ENCODE results near the gene ASB6. TPM values are rescaled to one million over a fixed set of nuclear protein-coding genes. Genes with fewer than 3 reads are reported as not detected.

ASB6 gene
- total RNA-seq, 5 donors from 2014 or later (not counting 1 experiment from before 2014, with no cell fraction given), result 28.3 to 35.2 (median 30.8) TPM

GRCh38 chr9:129647635-129648034 is 5.7 kb upstream of the ASB6 start:
- H3K4me3 Mint-ChIP-seq, result no peak overlapping the region
- H3K27me3 Mint-ChIP-seq, result peaks cover 0 to 4% of the 10 kb centered on the region in 2 donors
- no peaks in the 10 kb centered on the region for H3K36me3 Mint-ChIP-seq
- no peak overlapping the region for H3K27ac Mint-ChIP-seq
- peaks cover 0 to 2% of the 10 kb centered on the region in 2 experiments for H3K4me1 ChIP-seq (ENCODE audit: control insufficient read depth in 1 of 2, extremely low read depth in 1 of 2, insufficient read depth in 2 of 2, low read length in 2 of 2)
- H3K9me3 Mint-ChIP-seq, result no peaks in the 10 kb centered on the region
- CTCF ChIA-PET, result interaction anchor here in 1 of 2 donors (0.6 kb wide), 1 partner anchor 138 kb away, joined by 12 read pairs; no protein-coding TSS in a partner anchor
- no peak for DNase-seq
- ATAC-seq (replicated peaks in 1 of 4), result no peak
- H3K4me3 ChIP-seq (ENCODE audit: control insufficient read depth in 1 of 2, extremely low read depth in 1 of 2, low read length in 1 of 2), result no peak overlapping the region
- POLR2A ChIA-PET, result no interaction called here
- no peaks in the 10 kb centered on the region for H3K4me1 Mint-ChIP-seq
- H3K27ac ChIP-seq (ENCODE audit: low read length), result no peak overlapping the region
- no peaks in the 10 kb centered on the region for H3K36me3 ChIP-seq (ENCODE audit: control insufficient read depth in 2 of 2, extremely low read depth in 1 of 2, insufficient read depth in 1 of 2, low read length in 1 of 2)
- 95% methylated on average over 9 of the region's 10 CpGs for WGBS (ENCODE audit: insufficient coverage)
- H3K27me3 ChIP-seq (replicated peaks in 1 of 2; ENCODE audit: control insufficient read depth in 2 of 2, extremely low read depth in 1 of 2, insufficient read depth in 2 of 2, low read length in 1 of 2), result peaks cover 0 to 15% of the 10 kb centered on the region in 2 experiments
- no peaks in the 10 kb centered on the region for H3K9me3 ChIP-seq

GRCh38 chr9:129646654-129647053 is 4.7 kb upstream of the ASB6 start:
- no peak for DNase-seq
- 100% methylated on average over 3 of the region's 7 CpGs for WGBS (ENCODE audit: insufficient coverage)
- no peak overlapping the region for H3K27ac Mint-ChIP-seq
- CTCF ChIA-PET, result no interaction called here
- H3K36me3 Mint-ChIP-seq, result no peaks in the 10 kb centered on the region
- H3K4me1 Mint-ChIP-seq, result peaks cover 0 to 3% (median 0%) of the 10 kb centered on the region in 3 donors
- Histone ChIP-seq H3K4me3 (ENCODE audit: control insufficient read depth in 1 of 2, extremely low read depth in 1 of 2, low read length in 1 of 2) (no peak overlapping the region), H3K27ac (ENCODE audit: low read length) (no peak overlapping the region), H3K27me3 (replicated peaks in 1 of 2; ENCODE audit: control insufficient read depth in 2 of 2, extremely low read depth in 1 of 2, insufficient read depth in 2 of 2, low read length in 1 of 2) (peaks cover 0 to 15% of the 10 kb centered on the region in 2 experiments), H3K9me3 (no peaks in the 10 kb centered on the region), H3K4me1 (ENCODE audit: control insufficient read depth in 1 of 2, extremely low read depth in 1 of 2, insufficient read depth in 2 of 2, low read length in 2 of 2) (peaks cover 0 to 6% of the 10 kb centered on the region in 2 experiments), H3K36me3 (ENCODE audit: control insufficient read depth in 2 of 2, extremely low read depth in 1 of 2, insufficient read depth in 1 of 2, low read length in 1 of 2) (no peaks in the 10 kb centered on the region)
- no peak overlapping the region for H3K4me3 Mint-ChIP-seq
- peaks cover 0 to 4% of the 10 kb centered on the region in 2 donors for H3K27me3 Mint-ChIP-seq
- POLR2A ChIA-PET, result no interaction called here
- no peaks in the 10 kb centered on the region for H3K9me3 Mint-ChIP-seq
- no peak for ATAC-seq (replicated peaks in 1 of 4)

GRCh38 chr9:129646252-129646651 is 4.3 kb upstream of the ASB6 start:
- Mint-ChIP-seq H3K27me3 (peaks cover 0 to 4% of the 10 kb centered on the region in 2 donors), H3K36me3 (no peaks in the 10 kb centered on the region), H3K27ac (no peak overlapping the region), H3K4me1 (peaks cover 2 to 7% (median 3%) of the 10 kb centered on the region in 3 donors), H3K4me3 (no peak overlapping the region), H3K9me3 (no peaks in the 10 kb centered on the region)
- peaks cover 1 to 8% of the 10 kb centered on the region in 2 experiments for H3K4me1 ChIP-seq (ENCODE audit: control insufficient read depth in 1 of 2, extremely low read depth in 1 of 2, insufficient read depth in 2 of 2, low read length in 2 of 2)
- H3K36me3 ChIP-seq (ENCODE audit: control insufficient read depth in 2 of 2, extremely low read depth in 1 of 2, insufficient read depth in 1 of 2, low read length in 1 of 2), result no peaks in the 10 kb centered on the region
- ATAC-seq (replicated peaks in 1 of 4) (no peak), DNase-seq (no peak)
- no peak overlapping the region for H3K27ac ChIP-seq (ENCODE audit: low read length)
- H3K27me3 ChIP-seq (replicated peaks in 1 of 2; ENCODE audit: control insufficient read depth in 2 of 2, extremely low read depth in 1 of 2, insufficient read depth in 2 of 2, low read length in 1 of 2), result peaks cover 0 to 15% of the 10 kb centered on the region in 2 experiments
- ChIA-PET CTCF (no interaction called here), POLR2A (no interaction called here)
- no peak overlapping the region for H3K4me3 ChIP-seq (ENCODE audit: control insufficient read depth in 1 of 2, extremely low read depth in 1 of 2, low read length in 1 of 2)
- no peaks in the 10 kb centered on the region for H3K9me3 ChIP-seq
- 79% methylated on average over 8 of the region's 12 CpGs for whole genome bisulfite sequencing (ENCODE audit: insufficient coverage)

- H3K27me3 ChIP-seq (replicated peaks in 1 of 2; ENCODE audit: control insufficient read depth in 2 of 2, extremely low read depth in 1 of 2, insufficient read depth in 2 of 2, low read length in 1 of 2), result peaks cover 0 to 11% of the 10 kb centered on the region in 2 experiments
- ATAC-seq (replicated peaks in 1 of 4) (no peak), DNase-seq (no peak)
- Mint-ChIP-seq H3K9me3 (no peaks in the 10 kb centered on the region), H3K27ac (no peak overlapping the region), H3K27me3 (no peaks in the 10 kb centered on the region), H3K4me3 (no peak overlapping the region), H3K4me1 (peaks cover 13 to 21% (median 14%) of the 10 kb centered on the region in 3 donors), H3K36me3 (no peaks in the 10 kb centered on the region)
- WGBS (ENCODE audit: insufficient coverage), result 81% methylated on average over 15 of the region's 17 CpGs
- no peaks in the 10 kb centered on the region for H3K9me3 ChIP-seq
- H3K36me3 ChIP-seq (ENCODE audit: control insufficient read depth in 2 of 2, extremely low read depth in 1 of 2, insufficient read depth in 1 of 2, low read length in 1 of 2), result no peaks in the 10 kb centered on the region
- CTCF ChIA-PET, result no interaction called here
- POLR2A ChIA-PET, result no interaction called here
- no peak overlapping the region for H3K4me3 ChIP-seq (ENCODE audit: control insufficient read depth in 1 of 2, extremely low read depth in 1 of 2, low read length in 1 of 2)
- peaks cover 8 to 22% of the 10 kb centered on the region in 2 experiments for H3K4me1 ChIP-seq (ENCODE audit: control insufficient read depth in 1 of 2, extremely low read depth in 1 of 2, insufficient read depth in 2 of 2, low read length in 2 of 2)
- H3K27ac ChIP-seq (ENCODE audit: low read length), result no peak overlapping the region
These were observed 3.0 kb upstream of the ASB6 start for GRCh38 chr9:129644902-129645301.

GRCh38 chr9:129644365-129644764 is 2.4 kb upstream of the ASB6 start:
- no peak for ATAC-seq (replicated peaks in 1 of 4)

GRCh38 chr9:129643706-129644105 is 1.8 kb upstream of the ASB6 start:
- Histone ChIP-seq H3K4me1 (ENCODE audit: control insufficient read depth in 1 of 2, extremely low read depth in 1 of 2, insufficient read depth in 2 of 2, low read length in 2 of 2) (peaks cover 8 to 31% of the 10 kb centered on the region in 2 experiments), H3K4me3 (ENCODE audit: control insufficient read depth in 1 of 2, extremely low read depth in 1 of 2, low read length in 1 of 2) (no peak overlapping the region), H3K27ac (ENCODE audit: low read length) (no peak overlapping the region), H3K9me3 (no peaks in the 10 kb centered on the region), H3K27me3 (replicated peaks in 1 of 2; ENCODE audit: control insufficient read depth in 2 of 2, extremely low read depth in 1 of 2, insufficient read depth in 2 of 2, low read length in 1 of 2) (peaks cover 0 to 2% of the 10 kb centered on the region in 2 experiments), H3K36me3 (ENCODE audit: control insufficient read depth in 2 of 2, extremely low read depth in 1 of 2, insufficient read depth in 1 of 2, low read length in 1 of 2) (peaks cover 0 to 9% of the 10 kb centered on the region in 2 donors)
- peak overlapping the region; percentile 46 to 85 (median 54) for H3K4me3 Mint-ChIP-seq
- no peaks in the 10 kb centered on the region for H3K27me3 Mint-ChIP-seq
- ATAC-seq (replicated peaks in 1 of 4) (no peak), DNase-seq (no peak)
- H3K4me1 Mint-ChIP-seq, result peaks cover 16 to 23% (median 19%) of the 10 kb centered on the region in 3 donors
- CTCF ChIA-PET, result no interaction called here
- WGBS (ENCODE audit: insufficient coverage), result 100% methylated on average over 2 of the region's 10 CpGs
- no peaks in the 10 kb centered on the region for H3K9me3 Mint-ChIP-seq
- POLR2A ChIA-PET, result interaction anchor here in 1 of 2 donors (0.6 kb wide), 1 partner anchor 513 kb away, joined by 3 read pairs; no protein-coding TSS in a partner anchor
- H3K27ac Mint-ChIP-seq, result no peak overlapping the region
- H3K36me3 Mint-ChIP-seq, result peaks cover 3% of the 10 kb centered on the region

More at GRCh38 chr9:129644365-129644764, 2.4 kb upstream of the ASB6 start:
- Histone ChIP-seq H3K4me1 (ENCODE audit: control insufficient read depth in 1 of 2, extremely low read depth in 1 of 2, insufficient read depth in 2 of 2, low read length in 2 of 2) (peaks cover 8 to 27% of the 10 kb centered on the region in 2 experiments), H3K4me3 (ENCODE audit: control insufficient read depth in 1 of 2, extremely low read depth in 1 of 2, low read length in 1 of 2) (no peak overlapping the region), H3K27ac (ENCODE audit: low read length) (no peak overlapping the region), H3K9me3 (no peaks in the 10 kb centered on the region), H3K27me3 (replicated peaks in 1 of 2; ENCODE audit: control insufficient read depth in 2 of 2, extremely low read depth in 1 of 2, insufficient read depth in 2 of 2, low read length in 1 of 2) (peaks cover 0 to 6% of the 10 kb centered on the region in 2 experiments), H3K36me3 (ENCODE audit: control insufficient read depth in 2 of 2, extremely low read depth in 1 of 2, insufficient read depth in 1 of 2, low read length in 1 of 2) (peaks cover 0 to 2% of the 10 kb centered on the region in 2 donors)
- Mint-ChIP-seq H3K4me1 (peaks cover 16 to 23% (median 18%) of the 10 kb centered on the region in 3 donors), H3K36me3 (peaks cover 2% of the 10 kb centered on the region), H3K27me3 (no peaks in the 10 kb centered on the region), H3K9me3 (no peaks in the 10 kb centered on the region), H3K4me3 (no peak overlapping the region), H3K27ac (no peak overlapping the region)
- POLR2A ChIA-PET, result interaction anchor here in 1 of 2 donors (0.5 kb wide), 1 partner anchor 555 kb away, joined by 3 read pairs; no protein-coding TSS in a partner anchor
- CTCF ChIA-PET, result no interaction called here
- no peak for DNase-seq
- 88% methylated on average over 5 of the region's 11 CpGs for WGBS (ENCODE audit: insufficient coverage)

Measured in T-cell (primary cell).